GM19397 (cell line): ENCODE data around the gene WHAMM.

Source experiments
- ATAC-seq: cut with Tn5 transposase; IDR thresholded peaks from one replicate; pipeline ENCODE4 v1.9.1; 2021; ENCODE audit warnings: mild to moderate bottlenecking, moderate library complexity; ENCODE audit not compliant: unreplicated experiment

Gene WHAMM

DNA sequence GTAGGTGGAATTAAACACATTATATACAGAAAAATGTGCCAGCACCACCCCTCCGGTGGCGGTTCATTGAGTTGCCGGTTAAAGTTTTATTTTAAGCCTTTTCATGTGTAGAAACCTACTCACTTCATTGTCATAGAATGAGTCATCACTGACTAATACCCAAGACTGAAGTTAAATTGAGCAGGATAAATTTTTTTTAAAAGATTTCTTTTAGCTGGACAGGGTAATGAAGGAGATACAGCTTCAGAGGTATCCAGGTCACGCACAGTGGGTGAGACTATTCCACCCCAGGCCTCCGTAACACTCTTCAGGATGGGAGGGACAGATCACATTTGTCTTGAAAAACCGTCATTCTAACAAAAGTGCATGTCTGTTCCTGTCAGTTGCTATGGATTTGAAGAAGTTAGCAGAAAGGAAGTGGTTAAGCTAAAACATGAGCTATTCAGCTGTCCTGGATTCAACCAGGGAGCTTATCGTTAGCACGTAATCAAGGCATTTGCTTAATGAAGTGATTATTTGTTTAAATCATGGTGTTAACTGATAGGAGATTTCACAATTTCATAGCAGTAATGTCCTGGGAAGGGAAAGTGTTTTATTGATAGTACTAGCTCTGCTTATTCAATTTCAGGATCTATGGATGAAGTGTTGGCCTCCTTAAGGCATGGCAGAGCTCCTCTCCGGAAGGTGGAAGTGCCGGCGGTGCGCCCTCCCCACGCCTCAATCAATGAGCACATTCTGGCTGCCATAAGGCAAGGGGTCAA lies 23.4 kb downstream of the WHAMM start:
- ATAC-seq: peak; percentile 77

DNA sequence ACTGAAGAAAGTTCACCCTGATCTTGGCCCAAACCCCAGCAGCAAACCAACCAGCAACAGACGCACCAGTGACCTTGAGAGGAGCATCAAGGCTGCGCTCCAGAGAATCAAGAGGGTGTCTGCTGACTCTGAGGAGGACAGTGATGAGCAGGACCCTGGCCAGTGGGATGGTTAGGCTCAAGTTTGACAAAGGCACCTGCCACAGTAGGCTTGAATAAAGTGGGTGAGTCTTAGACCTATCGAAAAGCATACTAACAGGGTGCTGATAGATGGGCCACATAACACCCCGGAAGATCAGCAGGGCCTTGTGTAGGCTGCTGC lies 23.9 kb downstream of the WHAMM start:
- ATAC-seq: no peak

DNA sequence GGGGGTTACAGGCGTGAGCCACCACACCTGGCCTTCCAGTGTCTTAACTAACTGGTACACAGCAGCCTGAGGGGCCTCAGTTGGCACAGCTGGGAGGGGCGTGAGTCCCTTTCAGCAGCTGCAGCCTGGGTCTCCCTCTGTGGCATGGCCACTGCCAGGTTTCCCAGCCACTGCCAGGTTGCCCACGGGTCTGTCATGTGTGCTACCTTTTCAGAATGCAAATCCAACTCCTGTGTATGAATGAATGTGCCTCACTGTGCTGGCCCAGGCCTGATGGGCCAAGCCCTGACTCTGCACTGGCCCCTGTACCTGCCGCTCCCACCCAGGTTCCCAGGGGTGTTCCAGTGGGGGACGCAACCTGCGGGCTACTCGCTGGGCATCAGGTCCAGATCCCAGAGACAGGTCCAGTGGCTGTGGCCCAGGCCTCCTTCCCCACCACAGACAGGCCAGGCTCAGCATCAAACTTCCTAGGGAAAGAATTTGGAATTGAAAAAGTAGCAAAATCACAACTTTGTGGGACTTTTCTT lies 26.0 kb downstream of the WHAMM start:
- ATAC-seq: no peak

DNA sequence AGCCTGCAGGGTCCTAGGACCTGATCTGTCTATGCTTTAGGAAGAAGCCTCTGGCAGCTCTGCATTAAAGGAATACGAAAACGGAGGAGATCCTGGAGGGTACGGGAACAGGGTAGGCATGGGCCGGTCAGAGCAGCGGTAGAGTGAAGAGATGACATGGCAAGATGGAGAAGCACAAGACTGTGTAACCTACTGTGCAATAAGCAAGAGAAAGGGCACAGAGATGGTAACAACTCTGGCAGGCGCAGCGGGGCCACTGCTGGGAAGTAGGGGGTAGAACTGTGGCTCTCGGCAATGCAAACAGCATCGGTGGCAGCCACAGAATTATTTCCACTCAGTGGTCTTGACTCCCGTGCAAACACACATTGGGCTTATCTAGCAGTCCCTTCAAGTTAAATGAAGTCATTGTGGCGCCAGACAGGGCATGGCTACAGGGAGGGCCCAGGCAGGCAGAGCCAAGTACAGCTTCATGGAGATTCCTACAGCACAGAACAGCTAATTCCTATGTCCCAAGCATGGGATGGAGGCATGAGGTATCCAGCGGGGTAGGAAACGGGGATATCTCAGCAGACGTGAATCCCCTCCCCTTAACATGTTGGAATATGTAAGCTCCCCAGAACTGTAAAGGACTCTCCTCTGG lies 28.8 kb downstream of the WHAMM start:
- no peak for ATAC-seq

DNA sequence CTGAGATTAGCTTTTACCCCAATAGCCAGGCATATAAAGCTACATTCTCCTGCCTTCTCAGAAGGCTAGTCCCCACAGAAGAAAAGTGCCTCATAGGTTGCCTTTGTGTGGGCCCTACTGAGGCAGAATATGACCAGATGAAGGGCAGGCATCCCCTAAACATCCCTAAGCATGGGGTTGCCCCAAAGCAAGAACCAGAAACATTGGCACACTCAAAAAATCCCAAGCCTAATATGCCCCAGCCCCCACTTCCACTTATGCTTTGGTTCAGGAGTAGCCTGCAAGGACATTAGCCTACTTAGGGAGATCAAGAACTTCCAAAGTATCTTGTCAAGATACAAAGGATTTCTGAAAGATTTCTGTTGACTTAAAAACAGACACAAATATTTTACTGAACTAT lies 29.7 kb downstream of the WHAMM start:
- no peak for ATAC-seq

DNA sequence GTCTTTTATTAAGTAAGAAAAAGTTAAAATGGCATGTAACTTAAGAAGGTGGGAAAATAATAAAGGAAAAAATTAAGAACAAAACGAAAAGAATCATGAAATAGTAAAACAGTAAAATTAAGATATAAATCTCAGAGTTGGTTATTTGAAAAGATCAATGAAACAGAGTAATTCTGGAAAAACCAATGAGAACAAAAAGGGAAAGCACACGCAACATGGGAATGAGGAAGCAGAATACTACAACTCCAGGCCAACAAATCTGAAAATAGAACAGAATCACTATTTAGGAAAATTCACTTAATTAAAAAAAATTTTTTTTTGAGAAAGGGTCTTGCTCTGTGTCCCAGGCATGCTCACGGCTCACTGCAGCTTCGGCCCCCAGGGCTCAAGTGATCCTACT lies 30.7 kb downstream of the WHAMM start:
- no peak for ATAC-seq

DNA sequence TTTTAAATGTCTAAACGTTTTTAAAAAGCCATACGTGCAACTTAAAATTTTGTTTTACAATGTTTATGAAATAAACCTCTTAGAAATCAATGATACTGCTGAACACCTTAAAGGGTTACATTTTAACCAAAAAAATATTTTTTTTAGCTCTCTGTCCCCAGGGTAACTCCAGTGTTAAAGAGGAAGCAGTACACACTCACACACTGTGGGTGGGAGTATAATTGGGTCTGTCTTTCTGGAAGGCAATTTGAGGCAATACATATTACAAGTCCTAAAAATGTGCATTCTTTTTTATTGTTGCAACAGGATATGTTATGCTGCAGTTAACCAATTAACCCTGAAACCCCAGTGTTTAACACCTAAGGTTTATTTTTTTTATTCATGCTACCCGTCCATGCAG lies 34.1 kb downstream of the WHAMM start:
- no peak for ATAC-seq

DNA sequence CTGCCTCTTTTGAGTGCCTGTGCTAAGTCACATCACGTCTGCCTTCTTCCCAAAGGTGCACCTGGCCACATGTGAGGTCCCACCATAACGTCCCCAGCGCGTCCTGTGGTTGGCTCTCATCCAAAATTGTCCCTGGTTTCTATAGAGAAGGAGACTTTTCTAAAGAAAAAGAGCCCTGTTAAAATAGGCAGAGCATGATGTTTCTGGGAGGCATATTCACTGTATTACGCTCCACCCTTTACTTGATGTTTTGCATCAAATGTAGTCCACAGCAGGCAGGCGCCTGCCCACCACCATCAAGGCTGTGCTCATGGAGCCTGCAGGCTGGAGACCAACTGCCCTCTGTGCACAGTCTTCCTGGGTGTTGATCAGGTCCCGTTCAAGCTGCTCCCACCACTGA lies 36.3 kb downstream of the WHAMM start:
- no peak for ATAC-seq

DNA sequence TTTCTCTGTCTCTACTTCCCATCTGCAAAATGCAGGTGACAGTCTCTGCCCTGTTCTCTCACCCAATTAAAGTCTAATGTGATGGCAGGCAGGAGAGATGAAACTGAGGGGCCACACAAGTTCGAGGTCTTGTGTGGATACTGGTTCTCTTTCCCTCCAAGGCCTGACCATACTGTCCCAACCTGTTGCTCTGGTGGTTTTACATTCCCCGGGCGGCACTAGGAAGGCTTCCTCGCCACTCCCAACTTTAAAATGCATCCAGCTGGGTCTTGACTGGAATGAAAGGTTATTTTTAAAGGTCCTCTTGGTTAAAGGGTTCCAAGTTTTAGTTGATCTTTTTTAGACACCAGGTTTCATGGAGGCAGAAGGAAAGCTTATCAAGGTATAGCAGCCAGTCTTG lies 37.2 kb downstream of the WHAMM start:
- ATAC-seq: no peak

DNA sequence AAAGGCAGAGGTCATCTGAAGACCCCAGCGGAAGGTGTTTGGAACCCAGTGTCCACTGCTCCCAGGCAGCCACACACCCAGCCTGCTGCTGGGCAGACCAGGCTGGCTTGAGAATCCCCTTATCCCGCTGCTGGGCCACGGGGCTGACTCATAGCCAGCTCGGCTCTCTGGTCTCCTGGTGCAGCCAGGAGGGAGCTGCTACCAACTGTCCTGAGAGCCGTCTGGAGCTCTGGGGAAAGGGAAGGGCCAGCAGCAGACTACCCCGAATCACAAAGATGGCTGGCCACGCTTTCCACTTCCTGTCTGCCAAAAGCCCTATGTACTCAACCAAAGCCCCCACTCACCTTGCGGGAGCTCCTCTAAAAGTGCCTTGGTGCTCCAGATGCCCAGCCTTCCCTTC lies 38.3 kb downstream of the WHAMM start:
- ATAC-seq: no peak

DNA sequence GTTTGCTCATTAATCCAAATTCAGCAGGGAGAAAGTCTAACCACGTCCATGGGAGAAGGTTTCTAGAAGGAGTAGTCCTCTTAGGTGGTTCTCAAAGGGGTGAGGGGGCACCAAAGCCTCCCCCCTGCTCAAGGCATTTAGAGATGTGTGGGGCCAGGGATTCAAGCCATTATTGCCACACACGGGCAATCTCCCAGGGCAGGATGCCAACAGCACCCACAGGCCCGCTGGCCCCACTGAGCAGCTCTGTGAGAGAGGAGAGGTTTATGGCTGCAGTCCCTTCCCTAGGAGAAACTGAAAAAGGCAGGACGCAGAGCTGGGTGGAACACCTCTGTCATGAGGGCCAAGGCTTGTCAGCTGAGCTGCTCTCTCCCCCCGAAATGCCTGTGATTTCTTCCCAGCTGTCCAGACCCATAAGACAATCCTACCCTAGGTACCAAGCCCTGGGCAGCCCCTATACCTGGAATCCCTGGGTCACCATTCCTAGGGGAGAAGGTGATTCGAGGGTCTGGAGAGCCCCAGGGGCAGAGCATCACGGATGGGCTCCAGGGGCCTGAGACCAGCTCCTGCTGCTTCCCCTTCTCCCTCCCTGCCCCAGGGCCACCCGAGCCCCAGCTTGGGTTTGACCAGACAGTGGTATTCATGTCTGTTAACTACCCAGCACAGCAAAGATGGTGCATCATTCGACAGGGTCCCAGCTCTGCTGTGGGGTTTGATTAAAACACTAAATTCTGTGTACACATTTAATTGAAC lies 39.0 kb downstream of the WHAMM start:
- ATAC-seq: no peak

DNA sequence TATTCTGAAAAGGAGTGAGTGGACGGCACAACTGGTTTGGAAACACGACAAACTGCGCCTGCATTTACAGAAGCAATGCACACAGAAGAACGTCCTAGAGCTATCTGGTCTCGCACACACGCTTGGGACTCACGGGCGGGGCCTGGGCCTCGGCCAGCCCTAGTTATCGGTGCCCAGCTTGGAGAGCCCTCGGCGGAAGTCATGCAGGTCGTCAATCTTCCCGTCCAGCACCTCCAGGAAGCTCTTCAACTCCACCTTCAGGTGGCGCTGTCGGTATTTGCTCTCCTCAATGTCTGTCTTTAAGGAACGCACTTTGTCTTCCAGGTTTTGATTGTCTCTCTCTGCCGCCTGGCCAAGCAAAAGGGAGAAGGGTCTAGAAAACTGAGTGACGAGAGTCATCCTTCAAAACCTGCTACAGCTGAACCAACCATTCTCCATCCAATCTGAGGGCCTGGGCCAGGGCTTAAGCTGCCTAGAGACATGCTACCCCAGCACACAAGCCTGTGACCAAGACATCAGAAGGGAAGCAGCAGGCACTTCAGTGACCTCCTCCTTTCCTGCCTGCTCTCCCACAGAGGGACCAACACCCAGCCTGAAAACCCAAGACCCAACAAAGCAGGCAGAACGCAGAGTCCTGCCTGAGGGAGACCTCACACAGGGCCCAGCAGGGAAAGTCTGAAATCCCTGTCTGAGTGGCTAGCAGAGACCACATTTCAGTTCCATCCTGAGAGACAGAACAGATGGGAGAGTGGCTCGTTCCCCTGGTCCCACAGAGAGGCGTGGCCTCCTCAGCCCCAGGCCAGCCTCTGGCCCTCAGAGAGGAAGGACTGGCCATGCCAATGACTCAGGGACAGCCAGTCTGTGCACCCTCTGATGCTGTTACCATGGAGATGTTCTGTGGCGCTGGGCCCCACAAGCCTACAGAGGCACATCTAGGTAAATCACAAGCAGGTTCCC lies 40.4 kb downstream of the WHAMM start:
- no peak for ATAC-seq

DNA sequence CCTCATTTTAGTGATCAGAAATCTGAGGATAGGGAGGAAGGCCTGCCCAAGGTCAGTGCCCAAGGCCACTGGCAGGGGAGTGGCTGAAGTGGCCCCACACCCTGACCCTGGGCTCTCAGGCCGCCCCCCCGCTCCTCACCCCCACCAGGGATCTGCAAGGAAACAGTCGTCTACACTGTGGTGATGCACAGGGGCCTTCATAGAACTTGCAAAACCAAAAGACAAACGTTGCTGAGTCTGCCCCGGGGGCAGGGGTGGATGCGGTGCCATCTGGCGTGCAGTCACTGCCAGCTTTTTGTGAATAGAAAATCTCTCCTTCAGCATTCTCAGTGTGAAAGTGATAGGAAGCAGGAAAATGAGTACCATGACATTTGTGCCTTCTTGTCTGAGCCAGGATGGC lies 41.3 kb downstream of the WHAMM start:
- ATAC-seq: no peak

DNA sequence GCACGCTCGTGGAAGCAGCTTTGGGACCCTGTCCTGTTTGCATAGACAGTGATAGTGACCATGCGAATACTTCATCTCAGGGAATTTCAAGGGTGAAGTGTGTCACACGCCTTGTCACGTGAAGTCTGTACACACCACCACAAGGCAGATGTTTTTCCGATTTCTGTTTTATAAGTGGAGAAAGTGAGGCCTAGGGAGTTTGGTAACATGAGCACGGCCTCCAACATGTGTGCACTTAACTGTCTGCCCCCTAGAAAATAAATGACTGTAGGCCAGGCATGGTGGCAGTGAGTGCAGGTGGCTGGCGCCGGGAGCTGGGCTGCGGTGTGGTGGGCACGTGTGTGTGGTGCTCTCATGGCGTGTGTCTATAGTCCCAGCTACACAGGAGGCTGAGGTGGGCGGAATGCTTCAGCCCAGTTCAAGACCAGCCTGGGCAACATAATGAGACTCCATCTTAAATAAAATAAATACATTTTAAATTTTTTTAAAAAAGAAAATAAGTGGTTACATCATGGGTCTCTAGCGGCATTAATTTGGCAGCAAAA lies 42.0 kb downstream of the WHAMM start:
- no peak for ATAC-seq

DNA sequence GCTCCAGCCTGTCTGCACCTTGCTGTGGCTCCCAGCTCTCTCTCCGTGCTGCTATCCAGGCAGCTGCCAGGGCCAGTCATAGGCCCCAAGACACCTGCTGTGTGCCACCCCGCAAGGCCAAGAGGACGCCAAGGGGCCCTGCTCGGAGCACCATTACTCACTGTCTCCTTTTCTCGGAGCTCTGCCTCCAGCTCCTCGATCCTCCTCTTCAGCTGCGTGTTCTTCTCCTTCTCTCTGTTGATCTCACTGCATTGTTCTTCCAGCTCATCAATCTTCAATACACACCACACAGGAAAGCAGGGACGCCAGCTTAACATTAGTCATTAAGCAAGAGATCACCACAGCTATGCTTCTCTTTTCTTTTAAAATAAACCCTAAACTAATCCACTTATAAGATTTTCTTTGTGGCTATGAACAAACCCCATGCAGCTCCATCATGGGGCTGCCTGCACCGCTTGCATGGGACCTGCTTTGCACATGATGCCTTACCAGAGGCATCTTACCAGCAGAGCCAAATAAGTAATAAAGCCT lies 42.6 kb downstream of the WHAMM start:
- ATAC-seq: no peak

DNA sequence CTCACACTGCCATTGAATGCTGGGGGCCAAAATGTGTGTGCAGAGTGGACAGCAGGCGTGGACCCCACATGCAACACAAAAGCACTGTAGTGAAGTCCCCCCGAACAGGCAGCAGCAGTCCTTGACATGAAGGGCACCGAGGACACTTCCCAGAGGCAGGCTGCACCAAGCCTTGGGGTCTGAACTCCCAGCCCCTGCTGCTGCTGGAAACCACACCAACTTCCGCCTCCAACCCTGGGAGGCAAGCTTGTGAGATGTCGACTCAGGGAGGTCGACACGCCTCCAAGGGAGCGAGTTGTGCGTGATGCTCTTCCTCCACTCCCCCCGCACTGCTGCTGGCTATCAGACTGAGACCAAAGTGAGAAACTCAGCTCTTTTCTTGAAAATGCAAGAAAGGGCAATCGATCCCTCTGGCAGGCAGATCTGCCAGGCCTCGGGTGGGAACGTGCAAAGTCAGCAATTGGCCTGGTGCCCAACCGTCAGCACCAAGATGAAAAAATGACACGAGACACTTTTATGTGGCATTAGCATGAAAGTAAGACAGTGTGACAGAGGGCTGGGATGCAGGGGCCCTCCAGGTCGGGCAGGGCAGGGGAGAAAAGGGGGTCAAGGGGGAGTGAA lies 43.6 kb downstream of the WHAMM start:
- ATAC-seq: no peak

DNA sequence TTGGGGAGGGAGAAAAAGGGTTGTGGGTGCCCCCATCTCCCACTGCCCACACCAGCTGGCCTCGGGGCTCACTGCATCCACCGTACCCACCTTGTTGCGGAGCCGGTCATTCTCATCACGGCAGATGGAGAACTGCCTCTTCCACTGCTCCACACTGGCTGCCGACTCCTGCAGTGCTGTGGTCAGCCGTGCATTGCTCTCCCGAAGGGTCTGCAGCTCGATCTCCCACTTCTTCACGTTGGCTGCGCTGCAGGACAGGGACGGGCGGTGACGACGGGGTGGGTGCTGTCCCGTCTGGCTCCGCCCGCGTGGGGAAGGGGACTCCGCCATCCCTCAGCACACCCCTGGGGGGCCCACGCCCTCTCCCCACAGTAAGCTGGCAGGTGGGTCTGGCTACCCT lies 45.1 kb downstream of the WHAMM start:
- ATAC-seq: no peak

DNA sequence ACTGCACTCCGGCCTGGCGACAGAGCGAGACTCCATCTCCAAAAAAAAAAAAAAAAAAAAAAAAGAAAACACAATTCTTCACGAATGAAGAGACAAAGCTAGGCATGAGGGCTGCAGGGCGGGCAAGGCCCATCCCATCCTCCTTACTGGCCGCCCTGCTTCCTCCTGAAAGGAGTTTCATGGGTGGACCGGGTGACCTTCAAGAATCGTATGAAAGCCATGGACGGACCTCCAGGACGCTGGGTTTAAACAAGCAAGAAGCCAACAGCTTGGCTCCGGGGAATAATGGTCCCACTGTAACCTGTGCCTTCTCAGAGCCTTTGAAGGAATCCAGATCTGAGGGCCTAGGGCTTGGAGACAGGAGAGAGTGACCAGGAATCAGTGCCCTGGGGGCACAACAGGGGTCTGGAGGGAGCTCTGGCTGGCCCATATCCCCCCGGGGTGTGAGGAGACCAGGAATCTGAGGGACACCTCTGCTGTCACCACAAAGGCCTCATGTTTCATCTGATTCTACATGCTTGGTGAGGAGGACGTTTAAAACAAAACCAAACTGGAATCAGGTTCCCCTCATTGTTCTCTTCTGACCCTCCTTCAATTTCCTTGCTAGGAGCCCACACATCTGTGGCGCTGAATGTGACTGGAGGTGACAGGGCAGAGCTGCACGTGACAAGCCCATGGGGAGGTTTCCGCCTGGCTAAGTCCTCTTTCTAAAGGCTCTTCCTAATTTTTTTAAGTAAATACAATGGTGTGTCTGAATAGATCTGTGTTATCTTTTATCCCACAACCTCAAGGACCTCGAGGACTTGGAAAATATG lies 46.1 kb downstream of the WHAMM start:
- ATAC-seq: no peak
